HCT116 (cell line): Measurements from ENCODE around the gene CD96. TPM values are rescaled to one million over a fixed set of nuclear protein-coding genes. Genes with fewer than 3 reads are reported as not detected.

Experiments
- ATAC-seq: fragments of 200-7000 bp; cut with Tn5 transposase; 2 replicates; pipeline ENCODE4 v1.9.1; 2020; ENCODE audit warnings: mild to moderate bottlenecking, moderate library complexity
- BruUV-seq: library from RNA; stranded (reverse); fragments of 400-500 nt; replicated peaks from 2 replicates; lab custom pipeline; 2021; lab: Mats Ljungman, UMichigan
- CTCF ChIA-PET: fragments of 300-600 bp; sonication (Branson Sonifier 250); formaldehyde crosslinking; loops from one replicate; lab custom pipeline; 2021; ENCODE audit warnings: antibody characterized with exemption; lab: Charles Lee
- POLR2A ChIA-PET: fragments of 300-600, 350-600 bp; sonication (Branson Sonifier 250); formaldehyde crosslinking; loops from one replicate; lab custom pipeline; 2021; ENCODE audit warnings: antibody characterized with exemption; lab: Charles Lee
- RAD21 ChIA-PET, 2 experiments: fragments of 300-600 bp; sonication (Branson Sonifier 250); formaldehyde crosslinking; loops; one replicate each; lab custom pipeline; 2023; ENCODE audit warnings: low total read pairs in 2 of 2; ENCODE audit not compliant: uncharacterized antibody in 2 of 2, unreplicated experiment in 2 of 2, low non-redundant PET in 1 of 2; lab: Charles Lee
- DNase-seq: peaks from one replicate; pipeline ENCODE4 v3.0.0-alpha.2; 2010; ENCODE audit warnings: low read depth, low spot score
- H2AFZ ChIP-seq: fragments of 200-600 bp; shearing (Covaris generic), sonication (generic); 2 replicates; pipeline ENCODE4 v1.6.1; 2017; ENCODE audit warnings: low read depth, mixed run types, mixed read lengths, antibody characterized with exemption, low read length; ENCODE audit not compliant: poor library complexity, severe bottlenecking
- H3K27ac ChIP-seq: 2 replicates; pipeline ENCODE4 v1.5.1; 2012; ENCODE audit warnings: low read depth, low read length
- H3K27me3 ChIP-seq: fragments of 200-600 bp; sonication (generic); 2 replicates; pipeline ENCODE4 v1.6.1; 2016; ENCODE audit warnings: mixed run types, low read length, mixed read lengths; ENCODE audit not compliant: insufficient read depth
- H3K36me3 ChIP-seq, 2 experiments: fragments of 200-500 bp in 1 of 2; fragments of 200-600 bp in 1 of 2; sonication (Bioruptor generic) in 1 of 2; sonication (generic) in 1 of 2; 2 replicates each; pipeline versions ENCODE4 v1.5.1 to v1.6.1; 2014 to 2016; ENCODE audit warnings: low read length in 2 of 2, inconsistent platforms in 1 of 2, mixed read lengths in 1 of 2, mixed run types in 1 of 2; ENCODE audit not compliant: insufficient read depth in 2 of 2, control insufficient read depth in 1 of 2
- H3K4me1 ChIP-seq, 2 experiments: fragments of 200-600 bp in 1 of 2; sonication (generic) in 1 of 2; 2 replicates each; pipeline versions ENCODE4 v1.5.1 to v1.6.1; 2012 to 2017; ENCODE audit warnings: low read length in 2 of 2, inconsistent platforms in 1 of 2, mild to moderate bottlenecking in 1 of 2, mixed read lengths in 1 of 2, mixed run types in 1 of 2, moderate library complexity in 1 of 2; ENCODE audit not compliant: insufficient read depth in 2 of 2, control insufficient read depth in 1 of 2
- H3K4me2 ChIP-seq: fragments of 200-600 bp; sonication (generic); 2 replicates; pipeline ENCODE4 v1.6.1; 2017; ENCODE audit warnings: mixed run types, low read length, mixed read lengths
- H3K4me3 ChIP-seq, 2 experiments: fragments of 200-600 bp in 1 of 2; sonication (generic) in 1 of 2; replicated peaks in 1 of 2; 2 replicates each; pipeline ENCODE4 v1.5.1; 2011 to 2016; ENCODE audit warnings: low read length in 2 of 2, control low read depth in 1 of 2, low read depth in 1 of 2, mild to moderate bottlenecking in 1 of 2, mixed read lengths in 1 of 2, mixed run types in 1 of 2
- H3K79me2 ChIP-seq: fragments of 200-600 bp; sonication (generic); 2 replicates; pipeline ENCODE4 v1.6.1; 2017; ENCODE audit warnings: mild to moderate bottlenecking, mixed run types, low read length, moderate library complexity, mixed read lengths; ENCODE audit not compliant: insufficient read depth
- H3K9ac ChIP-seq: fragments of 200-600 bp; sonication (generic); 2 replicates; pipeline ENCODE4 v1.6.1; 2016; ENCODE audit warnings: low read length, mixed read lengths
- H3K9me2 ChIP-seq: fragments of 200-600 bp; sonication (generic), shearing (Covaris generic); 2 replicates; pipeline ENCODE4 v1.6.1; 2017; ENCODE audit warnings: mixed run types, mild to moderate bottlenecking, moderate library complexity; ENCODE audit not compliant: insufficient read depth
- H3K9me3 ChIP-seq, 2 experiments: fragments of 200-500 bp in 1 of 2; fragments of 200-600 bp in 1 of 2; sonication (Bioruptor generic) in 1 of 2; sonication (generic) in 1 of 2; 2 replicates each; pipeline ENCODE4 v1.6.1; 2014 to 2017; ENCODE audit warnings: low read length in 2 of 2, mixed read lengths in 2 of 2, inconsistent platforms in 1 of 2, low read depth in 1 of 2, mild to moderate bottlenecking in 1 of 2, mixed run types in 1 of 2, moderate library complexity in 1 of 2; ENCODE audit not compliant: control insufficient read depth in 1 of 2, insufficient read depth in 1 of 2
- H4K20me1 ChIP-seq: fragments of 200-600 bp; sonication (generic), shearing (Covaris generic); 2 replicates; pipeline ENCODE4 v1.6.1; 2017; ENCODE audit warnings: mixed run types, mild to moderate bottlenecking, moderate library complexity; ENCODE audit not compliant: insufficient read depth
- CBX3 ChIP-seq: IDR thresholded peaks from 2 replicates; pipeline ENCODE4 v1.6.1; 2012; ENCODE audit warnings: low read depth
- CEBPB ChIP-seq: IDR thresholded peaks from 2 replicates; pipeline ENCODE4 v1.6.1; 2012; ENCODE audit warnings: low read depth
- EGR1 ChIP-seq: IDR thresholded peaks from 2 replicates; pipeline ENCODE4 v1.6.1; 2012; ENCODE audit warnings: low read depth
- ELF1 ChIP-seq: IDR thresholded peaks from 2 replicates; pipeline ENCODE4 v1.6.1; 2012; ENCODE audit warnings: low read depth, borderline replicate concordance
- EZH2 ChIP-seq: fragments of 200-600 bp; sonication (generic); IDR thresholded peaks from 2 replicates; pipeline ENCODE4 v1.6.1; 2017; ENCODE audit warnings: antibody characterized with exemption, mixed run types
- EZH2phosphoT487 ChIP-seq: fragments of 200-600 bp; IDR thresholded peaks from 2 replicates; pipeline ENCODE4 v1.6.1; 2018; ENCODE audit warnings: antibody characterized with exemption, borderline replicate concordance
- FOSL1 ChIP-seq: IDR thresholded peaks from 2 replicates; pipeline ENCODE4 v1.6.1; 2012; ENCODE audit warnings: low read depth
- JUND ChIP-seq: IDR thresholded peaks from 2 replicates; pipeline ENCODE4 v1.6.1; 2012
- MAX ChIP-seq: IDR thresholded peaks from 2 replicates; pipeline ENCODE4 v1.6.1; 2012
- POLR2AphosphoS5 ChIP-seq: IDR thresholded peaks from 2 replicates; pipeline ENCODE4 v1.6.1; 2011; ENCODE audit warnings: mild to moderate bottlenecking, low read depth, low read length, moderate library complexity
- RAD21 ChIP-seq: IDR thresholded peaks from 2 replicates; pipeline ENCODE4 v1.6.1; 2012; ENCODE audit warnings: low read depth, mild to moderate bottlenecking
- SIN3A ChIP-seq: IDR thresholded peaks from 2 replicates; pipeline ENCODE4 v1.6.1; 2012; ENCODE audit warnings: low read depth
- SP1 ChIP-seq: IDR thresholded peaks from 2 replicates; pipeline ENCODE4 v1.6.1; 2012; ENCODE audit warnings: low read depth
- SRF ChIP-seq: IDR thresholded peaks from 2 replicates; pipeline ENCODE4 v1.6.1; 2012; ENCODE audit warnings: low read depth
- ZFX ChIP-seq: fragments of 450-650 bp; IDR thresholded peaks from 2 replicates; pipeline ENCODE4 v1.6.1; 2017
- ZNF274 ChIP-seq: fragments of 200-500 bp; sonication (Bioruptor generic); IDR thresholded peaks from 2 replicates; pipeline ENCODE4 v1.6.1; 2014; ENCODE audit warnings: mild to moderate bottlenecking, low read depth, low read length, inconsistent platforms
- intact Hi-C: fragments of 100-400 bp; cut with micrococcal nuclease; formaldehyde crosslinking; loops from 2 replicates; pipeline ENCODE4 v1.10.0; 2022
- total RNA-seq: library from RNA; stranded (reverse); gene quantifications from one replicate; pipeline ENCODE4 v1.2.1, GENCODE V29; 2021; ENCODE audit not compliant: unreplicated experiment
- TF ChIP-seq, protein P1 (sequence below): IDR thresholded peaks from 2 replicates; pipeline ENCODE4 v1.6.1; 2012
- TF ChIP-seq, protein P2 (sequence below): IDR thresholded peaks from 2 replicates; pipeline ENCODE4 v1.6.1; 2012; ENCODE audit warnings: low read depth
- TF ChIP-seq, protein P3 (sequence below), 3 experiments: fragments of 200-600 bp in 1 of 3; sonication (generic) in 1 of 3; IDR thresholded peaks in 2 of 3; conservative IDR thresholded peaks in 1 of 3; 2 replicates each; pipeline ENCODE4 v1.5.1; 2012 to 2017; ENCODE audit warnings: low read depth in 2 of 3, low read length in 2 of 3, antibody characterized with exemption in 1 of 3, borderline replicate concordance in 1 of 3, control low read depth in 1 of 3, mild to moderate bottlenecking in 1 of 3, mixed read lengths in 1 of 3, mixed run types in 1 of 3, moderate library complexity in 1 of 3; ENCODE audit not compliant: insufficient read depth in 1 of 3

CD96 gene
- total RNA-seq, 1 experiment from 2014 or later = 0.42 TPM

GRCh38 chr3:111598139-111598538, 56.1 kb downstream of the CD96 start:
- CTCF ChIA-PET = no interaction called here

More at GRCh38 chr3:111598139-111598538, 56.1 kb downstream of the CD96 start:
- intact Hi-C loops = loop anchor here (10.0 kb wide), 1 partner anchor 277 kb away; no protein-coding TSS in a partner anchor
- TF ChIP-seq SRF (no peak), EZH2phosphoT487 (no peak), ZFX (no peak), RAD21 (no peak), EZH2 (no peak), ELF1 (no peak), JUND (no peak), FOSL1 (no peak), SP1 (no peak), SIN3A (no peak), EGR1 (no peak), POLR2AphosphoS5 (no peak), CBX3 (no peak), ZNF274 (no peak), MAX (no peak), CEBPB (no peak)
- TF ChIP-seq, protein P1, sequence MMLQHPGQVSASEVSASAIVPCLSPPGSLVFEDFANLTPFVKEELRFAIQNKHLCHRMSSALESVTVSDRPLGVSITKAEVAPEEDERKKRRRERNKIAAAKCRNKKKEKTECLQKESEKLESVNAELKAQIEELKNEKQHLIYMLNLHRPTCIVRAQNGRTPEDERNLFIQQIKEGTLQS = no peak
- TF ChIP-seq, protein P2, sequence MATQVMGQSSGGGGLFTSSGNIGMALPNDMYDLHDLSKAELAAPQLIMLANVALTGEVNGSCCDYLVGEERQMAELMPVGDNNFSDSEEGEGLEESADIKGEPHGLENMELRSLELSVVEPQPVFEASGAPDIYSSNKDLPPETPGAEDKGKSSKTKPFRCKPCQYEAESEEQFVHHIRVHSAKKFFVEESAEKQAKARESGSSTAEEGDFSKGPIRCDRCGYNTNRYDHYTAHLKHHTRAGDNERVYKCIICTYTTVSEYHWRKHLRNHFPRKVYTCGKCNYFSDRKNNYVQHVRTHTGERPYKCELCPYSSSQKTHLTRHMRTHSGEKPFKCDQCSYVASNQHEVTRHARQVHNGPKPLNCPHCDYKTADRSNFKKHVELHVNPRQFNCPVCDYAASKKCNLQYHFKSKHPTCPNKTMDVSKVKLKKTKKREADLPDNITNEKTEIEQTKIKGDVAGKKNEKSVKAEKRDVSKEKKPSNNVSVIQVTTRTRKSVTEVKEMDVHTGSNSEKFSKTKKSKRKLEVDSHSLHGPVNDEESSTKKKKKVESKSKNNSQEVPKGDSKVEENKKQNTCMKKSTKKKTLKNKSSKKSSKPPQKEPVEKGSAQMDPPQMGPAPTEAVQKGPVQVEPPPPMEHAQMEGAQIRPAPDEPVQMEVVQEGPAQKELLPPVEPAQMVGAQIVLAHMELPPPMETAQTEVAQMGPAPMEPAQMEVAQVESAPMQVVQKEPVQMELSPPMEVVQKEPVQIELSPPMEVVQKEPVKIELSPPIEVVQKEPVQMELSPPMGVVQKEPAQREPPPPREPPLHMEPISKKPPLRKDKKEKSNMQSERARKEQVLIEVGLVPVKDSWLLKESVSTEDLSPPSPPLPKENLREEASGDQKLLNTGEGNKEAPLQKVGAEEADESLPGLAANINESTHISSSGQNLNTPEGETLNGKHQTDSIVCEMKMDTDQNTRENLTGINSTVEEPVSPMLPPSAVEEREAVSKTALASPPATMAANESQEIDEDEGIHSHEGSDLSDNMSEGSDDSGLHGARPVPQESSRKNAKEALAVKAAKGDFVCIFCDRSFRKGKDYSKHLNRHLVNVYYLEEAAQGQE = no peak
- TF ChIP-seq, protein P3, sequence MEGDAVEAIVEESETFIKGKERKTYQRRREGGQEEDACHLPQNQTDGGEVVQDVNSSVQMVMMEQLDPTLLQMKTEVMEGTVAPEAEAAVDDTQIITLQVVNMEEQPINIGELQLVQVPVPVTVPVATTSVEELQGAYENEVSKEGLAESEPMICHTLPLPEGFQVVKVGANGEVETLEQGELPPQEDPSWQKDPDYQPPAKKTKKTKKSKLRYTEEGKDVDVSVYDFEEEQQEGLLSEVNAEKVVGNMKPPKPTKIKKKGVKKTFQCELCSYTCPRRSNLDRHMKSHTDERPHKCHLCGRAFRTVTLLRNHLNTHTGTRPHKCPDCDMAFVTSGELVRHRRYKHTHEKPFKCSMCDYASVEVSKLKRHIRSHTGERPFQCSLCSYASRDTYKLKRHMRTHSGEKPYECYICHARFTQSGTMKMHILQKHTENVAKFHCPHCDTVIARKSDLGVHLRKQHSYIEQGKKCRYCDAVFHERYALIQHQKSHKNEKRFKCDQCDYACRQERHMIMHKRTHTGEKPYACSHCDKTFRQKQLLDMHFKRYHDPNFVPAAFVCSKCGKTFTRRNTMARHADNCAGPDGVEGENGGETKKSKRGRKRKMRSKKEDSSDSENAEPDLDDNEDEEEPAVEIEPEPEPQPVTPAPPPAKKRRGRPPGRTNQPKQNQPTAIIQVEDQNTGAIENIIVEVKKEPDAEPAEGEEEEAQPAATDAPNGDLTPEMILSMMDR (IDR thresholded peaks at IDR 0.05 in 2 of 3, conservative IDR thresholded peaks at IDR 0.05 in 1 of 3; ENCODE audit: borderline replicate concordance in 1 of 3, insufficient read depth in 1 of 3, low read depth in 2 of 3, low read length in 2 of 3) = no peak
- H3K9me2 ChIP-seq = no peaks in the 10 kb centered on the region
- peaks cover 16% of the 10 kb centered on the region for H3K79me2 ChIP-seq
- POLR2A ChIA-PET = no interaction called here
- H2AFZ ChIP-seq = no peak overlapping the region
- no peak for ATAC-seq
- no peak overlapping the region for H3K9ac ChIP-seq
- RAD21 ChIA-PET = no interaction called here
- no peak for DNase-seq
- H3K36me3 ChIP-seq = no peaks in the 10 kb centered on the region
- H3K4me2 ChIP-seq = no peak overlapping the region
- no TSS peak for BruUV-seq
- no peak overlapping the region for H3K27ac ChIP-seq
- no peaks in the 10 kb centered on the region for H4K20me1 ChIP-seq
- H3K4me1 ChIP-seq = peaks cover 15 to 29% of the 10 kb centered on the region in 2 experiments
- no peaks in the 10 kb centered on the region for H3K9me3 ChIP-seq
- no peak overlapping the region for H3K4me3 ChIP-seq
- H3K27me3 ChIP-seq = no peaks in the 10 kb centered on the region
